Right lobe of liver (tissue), 6 donors: ENCODE results near the gene SURF1. TPM values are rescaled to one million over a fixed set of nuclear protein-coding genes. Genes with fewer than 3 reads are reported as not detected.

ENCODE experiments used
- ATAC-seq, 4 donors: fragments of 200-7000 bp; cut with Tn5 transposase; one replicate each; pipeline ENCODE4 v1.9.1; 2020; ENCODE audit warnings: mild to moderate bottlenecking in 4 of 4, moderate library complexity in 4 of 4
- DNase-seq, 3 donors: peaks; one replicate each; pipeline ENCODE4 v3.0.0-alpha.2; 2020
- H3K27ac ChIP-seq, 3 donors: fragments of 200-600 bp; one replicate each; pipeline ENCODE4 v1.8.0; 2022
- H3K27me3 ChIP-seq, 2 donors: fragments of 200-600 bp; one replicate each; pipeline ENCODE4 v1.8.0; 2022
- H3K36me3 ChIP-seq, 4 donors: fragments of 200-600 bp; sonication (generic) in 1 of 4; one replicate each; pipeline versions ENCODE4 v1.5.1 to v1.8.0; 2017 to 2022; ENCODE audit warnings: control low read depth in 1 of 4
- H3K4me1 ChIP-seq, 4 donors: fragments of 200-600 bp; sonication (generic) in 1 of 4; one replicate each; pipeline versions ENCODE4 v1.5.1 to v1.8.0; 2017 to 2022; ENCODE audit warnings: control low read depth in 1 of 4
- H3K4me3 ChIP-seq, 3 donors: fragments of 200-600 bp; one replicate each; pipeline ENCODE4 v1.8.0; 2022
- H3K9me3 ChIP-seq, 4 donors: fragments of 200-600 bp; sonication (generic) in 1 of 4; one replicate each; pipeline versions ENCODE4 v1.5.1 to v1.8.0; 2017 to 2022; ENCODE audit warnings: control low read depth in 1 of 4
- POLR2A ChIP-seq: fragments of 450-650 bp; IDR thresholded peaks from one replicate; pipeline ENCODE4 v1.6.1; 2017; ENCODE audit warnings: antibody characterized with exemption, mild to moderate bottlenecking
- WGBS: methylation state at CpG from one replicate; pipeline ENCODE4 v1.1.6; 2018; ENCODE audit warnings: low coverage, low lambda C conversion rate; ENCODE audit not compliant: insufficient coverage; ENCODE audit errors: missing lambda C conversion rate; 5-methylcytosine and 5-hydroxymethylcytosine counted together
- intact Hi-C, 2 donors: fragments of 100-400 bp; cut with DNase I; formaldehyde crosslinking; loops; one replicate each; pipeline versions ENCODE4 v1.11.2 to v1.14.1; 2022
- total RNA-seq, 6 experiments: library from RNA; depleted of rRNA in 2 of 6; stranded (reverse); fragments of >200 nt in 2 of 6; fragmentation: NEBNext Ultra II Directional in 3 of 6; extraction: Animal tissue kit (Norgen Biotek cat#: 25700) in 3 of 6; gene quantifications; one replicate each; pipeline versions ENCODE4 v1.1.0 to v1.2.4, GENCODE V29; 2016 to 2023
- TF ChIP-seq, protein P1 (sequence below), 4 donors: fragments of 200-600 bp in 3 of 4; fragments of 450-650 bp in 1 of 4; IDR thresholded peaks; one replicate each; pipeline versions ENCODE4 v1.5.1 to v1.8.0; 2016 to 2022; ENCODE audit warnings: antibody characterized with exemption in 4 of 4, mild to moderate bottlenecking in 2 of 4
- donor health status: DM: no; HTN: yes; CAD: no.
- donor health status: DM: no; HTN: no; CAD: no.
- donor health status: DM: no; HTN: no; CAD: no.
- donor health status: DM: no; HTN: yes; CAD: no.
- donor health status: DM: no; HTN: yes; CAD: no.

The SURF1 gene
- total RNA-seq, 6 experiments from 2014 or later = 37.4 to 68.8 (median 44.5) TPM

DNA sequence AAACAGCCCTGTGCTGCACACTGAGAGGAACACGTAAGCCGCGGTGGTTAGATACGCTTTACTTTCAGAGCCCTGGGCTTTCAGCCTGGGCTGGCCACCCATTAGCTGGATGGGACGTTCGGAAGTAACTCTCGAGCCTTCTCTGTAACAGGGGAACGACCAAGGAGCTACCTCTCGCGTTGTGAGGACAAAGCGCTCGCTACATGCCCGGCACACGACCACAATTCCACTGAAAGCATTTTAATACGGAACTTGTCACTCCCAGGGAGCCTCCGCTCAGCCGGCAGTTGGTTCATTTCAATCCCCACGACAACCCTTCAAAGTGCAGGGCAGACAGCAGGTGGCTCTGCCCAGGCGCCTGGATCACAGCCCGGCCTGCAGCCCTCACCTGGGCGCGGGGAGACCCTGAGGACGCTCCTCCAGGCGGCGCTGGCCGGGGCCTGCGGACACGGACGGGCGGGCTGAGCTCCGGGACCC is 368 bp downstream of the SURF1 start:
- Histone ChIP-seq H3K4me3 (peak overlapping the region; percentile 58 to 91 (median 85)), H3K36me3 (peaks cover 0 to 33% (median 10%) of the 10 kb centered on the region in 4 donors), H3K4me1 (peaks cover 0 to 23% (median 5%) of the 10 kb centered on the region in 4 donors), H3K27me3 (no peaks in the 10 kb centered on the region), H3K27ac (peak overlapping the region in 2 of 3 donors; percentile 53 to 55), H3K9me3 (no peaks in the 10 kb centered on the region)
- intact Hi-C loops = loop anchor here in 1 of 2 donors (10.0 kb wide), 1 partner anchor 49 kb away; no protein-coding TSS in a partner anchor
- DNase-seq = no peak
- ATAC-seq = peak; percentile 2 to 21 (median 15)
- TF ChIP-seq, protein P1, sequence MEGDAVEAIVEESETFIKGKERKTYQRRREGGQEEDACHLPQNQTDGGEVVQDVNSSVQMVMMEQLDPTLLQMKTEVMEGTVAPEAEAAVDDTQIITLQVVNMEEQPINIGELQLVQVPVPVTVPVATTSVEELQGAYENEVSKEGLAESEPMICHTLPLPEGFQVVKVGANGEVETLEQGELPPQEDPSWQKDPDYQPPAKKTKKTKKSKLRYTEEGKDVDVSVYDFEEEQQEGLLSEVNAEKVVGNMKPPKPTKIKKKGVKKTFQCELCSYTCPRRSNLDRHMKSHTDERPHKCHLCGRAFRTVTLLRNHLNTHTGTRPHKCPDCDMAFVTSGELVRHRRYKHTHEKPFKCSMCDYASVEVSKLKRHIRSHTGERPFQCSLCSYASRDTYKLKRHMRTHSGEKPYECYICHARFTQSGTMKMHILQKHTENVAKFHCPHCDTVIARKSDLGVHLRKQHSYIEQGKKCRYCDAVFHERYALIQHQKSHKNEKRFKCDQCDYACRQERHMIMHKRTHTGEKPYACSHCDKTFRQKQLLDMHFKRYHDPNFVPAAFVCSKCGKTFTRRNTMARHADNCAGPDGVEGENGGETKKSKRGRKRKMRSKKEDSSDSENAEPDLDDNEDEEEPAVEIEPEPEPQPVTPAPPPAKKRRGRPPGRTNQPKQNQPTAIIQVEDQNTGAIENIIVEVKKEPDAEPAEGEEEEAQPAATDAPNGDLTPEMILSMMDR (IDR thresholded peaks at IDR 0.05) = peak in 1 of 4 donors; percentile 6
- no peak for TF ChIP-seq POLR2A
- WGBS = 0% methylated on average over 9 of the region's 31 CpGs

DNA sequence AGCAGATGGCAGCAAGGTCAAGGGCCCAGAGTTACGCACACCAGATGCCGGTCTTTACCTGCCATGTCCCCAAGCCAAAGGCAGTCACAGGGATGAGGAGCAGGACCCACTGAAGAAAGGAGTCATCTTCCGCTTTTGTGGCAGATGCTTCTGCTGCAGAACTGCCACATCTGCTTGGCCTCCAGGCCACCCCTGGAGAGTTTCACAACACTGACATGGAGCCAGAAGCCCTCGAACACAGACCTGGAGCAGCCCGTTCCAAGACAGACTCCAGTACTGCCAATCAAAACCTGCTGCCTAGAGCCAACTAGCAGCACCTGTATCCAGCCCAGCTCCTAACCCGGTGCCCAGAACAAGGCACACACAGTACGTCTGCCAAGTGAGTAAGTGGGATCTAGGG is 1.5 kb downstream of the SURF1 start:
- no peak for TF ChIP-seq POLR2A
- TF ChIP-seq, protein P1 (IDR thresholded peaks at IDR 0.05) = no peak
- WGBS = 48% methylated on average over 3 of the region's 7 CpGs
- DNase-seq (peak in 1 of 3 donors; percentile 71), ATAC-seq (peak in 1 of 4 donors; percentile 22)
- no peaks in the 10 kb centered on the region for H3K9me3 ChIP-seq
- peaks cover 2 to 34% (median 19%) of the 10 kb centered on the region in 4 donors for H3K36me3 ChIP-seq
- H3K4me1 ChIP-seq = peaks cover 0 to 23% (median 5%) of the 10 kb centered on the region in 4 donors
- H3K27ac ChIP-seq = no peak overlapping the region
- H3K27me3 ChIP-seq = no peaks in the 10 kb centered on the region
- no peak overlapping the region for H3K4me3 ChIP-seq
- intact Hi-C loops = loop anchor here in 1 of 2 donors (10.0 kb wide), 1 partner anchor 50 kb away; no protein-coding TSS in a partner anchor

- intact Hi-C loops = loop anchor here in 1 of 2 donors (10.0 kb wide), 1 partner anchor 51 kb away; no protein-coding TSS in a partner anchor
- Histone ChIP-seq H3K4me3 (no peak overlapping the region), H3K27ac (no peak overlapping the region), H3K9me3 (no peaks in the 10 kb centered on the region), H3K4me1 (peaks cover 0 to 29% (median 8%) of the 10 kb centered on the region in 4 donors), H3K36me3 (peaks cover 5 to 43% (median 23%) of the 10 kb centered on the region in 4 donors), H3K27me3 (no peaks in the 10 kb centered on the region)
- DNase-seq (no peak), ATAC-seq (no peak)
- no peak for TF ChIP-seq POLR2A
- TF ChIP-seq, protein P1 (IDR thresholded peaks at IDR 0.05) = no peak
- WGBS = no CpG with 5 or more reads among the region's 5 CpGs
Measured at GRCh38 chr9:133353548-133353947, 2.7 kb downstream of the SURF1 start.

- TF ChIP-seq, protein P1 (IDR thresholded peaks at IDR 0.05) = no peak
- TF ChIP-seq POLR2A = no peak
- WGBS = 83% methylated on average over 8 of the region's 8 CpGs
- DNase-seq = no peak
- Histone ChIP-seq H3K4me3 (no peak overlapping the region), H3K36me3 (peaks cover 5 to 43% (median 23%) of the 10 kb centered on the region in 4 donors), H3K27me3 (no peaks in the 10 kb centered on the region), H3K9me3 (no peaks in the 10 kb centered on the region), H3K4me1 (peaks cover 0 to 29% (median 8%) of the 10 kb centered on the region in 4 donors), H3K27ac (no peak overlapping the region)
- intact Hi-C loops = loop anchor here in 1 of 2 donors (10.0 kb wide), 1 partner anchor 52 kb away; no protein-coding TSS in a partner anchor
- ATAC-seq = no peak
Measured at GRCh38 chr9:133352635-133353340, 3.5 kb downstream of the SURF1 start.
